Measurements from ENCODE around the gene LAP3.

Gene LAP3

GRCh38 chr4:17552427-17552826 lies 24.6 kb upstream of the LAP3 start:
- Histone ChIP-seq H3K9ac (ENCODE audit: low read length) (no peak overlapping the region), H3K36me3 (ENCODE audit: low read length) (no peaks in the 10 kb centered on the region), H3K9me2 (replicated peaks; ENCODE audit: insufficient read depth, low read length) (no peaks in the 10 kb centered on the region), H3K27ac (ENCODE audit: low read depth, low read length) (no peak overlapping the region), H3K79me2 (ENCODE audit: insufficient read depth, low read length) (no peaks in the 10 kb centered on the region), H2AFZ (ENCODE audit: low read depth, low read length, severe bottlenecking) (no peak overlapping the region), H3K4me3 (ENCODE audit: insufficient read depth, low read length, poor library complexity, severe bottlenecking) (no peak overlapping the region), H3K27me3 (ENCODE audit: low read length) (no peaks in the 10 kb centered on the region), H3K4me2 (ENCODE audit: low read depth, low read length, poor library complexity, severe bottlenecking) (no peak overlapping the region), H4K20me1 (ENCODE audit: low read depth, low read length) (no peaks in the 10 kb centered on the region), H3F3A (ENCODE audit: insufficient read depth) (no peaks in the 10 kb centered on the region), H3K9me3 (ENCODE audit: insufficient read depth, low read length) (no peaks in the 10 kb centered on the region)
- TF ChIP-seq EZH2phosphoT487 (conservative IDR thresholded peaks at IDR 0.05; ENCODE audit: low read length) (no peak), CTCF (IDR thresholded peaks at IDR 0.05; ENCODE audit: insufficient read depth, low read length, poor library complexity, severe bottlenecking) (no peak)

- H3K79me2 ChIP-seq (ENCODE audit: insufficient read depth, low read length) = no peaks in the 10 kb centered on the region
- no peaks in the 10 kb centered on the region for H3F3A ChIP-seq (ENCODE audit: insufficient read depth)
- no peak overlapping the region for H3K4me3 ChIP-seq (ENCODE audit: insufficient read depth, low read length, poor library complexity, severe bottlenecking)
- no peak overlapping the region for H3K4me2 ChIP-seq (ENCODE audit: low read depth, low read length, poor library complexity, severe bottlenecking)
- H3K27me3 ChIP-seq (ENCODE audit: low read length) = no peaks in the 10 kb centered on the region
- no peak overlapping the region for H3K9ac ChIP-seq (ENCODE audit: low read length)
- H3K9me2 ChIP-seq (replicated peaks; ENCODE audit: insufficient read depth, low read length) = no peaks in the 10 kb centered on the region
- no peak for TF ChIP-seq CTCF (IDR thresholded peaks at IDR 0.05; ENCODE audit: insufficient read depth, low read length, poor library complexity, severe bottlenecking)
- TF ChIP-seq EZH2phosphoT487 (conservative IDR thresholded peaks at IDR 0.05; ENCODE audit: low read length) = no peak
- no peak overlapping the region for H3K27ac ChIP-seq (ENCODE audit: low read depth, low read length)
- H3K36me3 ChIP-seq (ENCODE audit: low read length) = no peaks in the 10 kb centered on the region
- H2AFZ ChIP-seq (ENCODE audit: low read depth, low read length, severe bottlenecking) = no peak overlapping the region
- no peaks in the 10 kb centered on the region for H3K9me3 ChIP-seq (ENCODE audit: insufficient read depth, low read length)
- H4K20me1 ChIP-seq (ENCODE audit: low read depth, low read length) = no peaks in the 10 kb centered on the region
These were observed 22.4 kb upstream of the LAP3 start for GRCh38 chr4:17554568-17554967.

- Histone ChIP-seq H3K27ac (ENCODE audit: low read depth, low read length) (no peak overlapping the region), H3K9me2 (replicated peaks; ENCODE audit: insufficient read depth, low read length) (no peaks in the 10 kb centered on the region), H3F3A (ENCODE audit: insufficient read depth) (no peaks in the 10 kb centered on the region), H3K79me2 (ENCODE audit: insufficient read depth, low read length) (no peaks in the 10 kb centered on the region), H3K4me3 (ENCODE audit: insufficient read depth, low read length, poor library complexity, severe bottlenecking) (no peak overlapping the region), H3K9me3 (ENCODE audit: insufficient read depth, low read length) (no peaks in the 10 kb centered on the region), H3K36me3 (ENCODE audit: low read length) (no peaks in the 10 kb centered on the region), H2AFZ (ENCODE audit: low read depth, low read length, severe bottlenecking) (no peak overlapping the region), H3K9ac (ENCODE audit: low read length) (no peak overlapping the region), H3K27me3 (ENCODE audit: low read length) (no peaks in the 10 kb centered on the region), H4K20me1 (ENCODE audit: low read depth, low read length) (no peaks in the 10 kb centered on the region), H3K4me2 (ENCODE audit: low read depth, low read length, poor library complexity, severe bottlenecking) (no peak overlapping the region)
- TF ChIP-seq EZH2phosphoT487 (conservative IDR thresholded peaks at IDR 0.05; ENCODE audit: low read length) (no peak), CTCF (IDR thresholded peaks at IDR 0.05; ENCODE audit: insufficient read depth, low read length, poor library complexity, severe bottlenecking) (no peak)
These were observed 20.5 kb upstream of the LAP3 start for GRCh38 chr4:17556498-17556897.

- Histone ChIP-seq H3K27ac (ENCODE audit: low read depth, low read length) (no peak overlapping the region), H4K20me1 (ENCODE audit: low read depth, low read length) (no peaks in the 10 kb centered on the region), H3K27me3 (ENCODE audit: low read length) (no peaks in the 10 kb centered on the region), H3K36me3 (ENCODE audit: low read length) (no peaks in the 10 kb centered on the region), H3K9ac (ENCODE audit: low read length) (no peak overlapping the region), H3K9me2 (replicated peaks; ENCODE audit: insufficient read depth, low read length) (no peaks in the 10 kb centered on the region), H2AFZ (ENCODE audit: low read depth, low read length, severe bottlenecking) (no peak overlapping the region), H3F3A (ENCODE audit: insufficient read depth) (no peaks in the 10 kb centered on the region), H3K4me2 (ENCODE audit: low read depth, low read length, poor library complexity, severe bottlenecking) (no peak overlapping the region), H3K79me2 (ENCODE audit: insufficient read depth, low read length) (no peaks in the 10 kb centered on the region), H3K9me3 (ENCODE audit: insufficient read depth, low read length) (no peaks in the 10 kb centered on the region), H3K4me3 (ENCODE audit: insufficient read depth, low read length, poor library complexity, severe bottlenecking) (no peak overlapping the region)
- TF ChIP-seq EZH2phosphoT487 (conservative IDR thresholded peaks at IDR 0.05; ENCODE audit: low read length) (no peak), CTCF (IDR thresholded peaks at IDR 0.05; ENCODE audit: insufficient read depth, low read length, poor library complexity, severe bottlenecking) (no peak)
These were observed 19.1 kb upstream of the LAP3 start for GRCh38 chr4:17557880-17558279.
